SK-N-SH treated with all-trans-retinoic acid at 6 μM for 48 hours (cell line): ENCODE results near the gene PGGHG.
"Not testable (repeated sequence)": the region's sequence is repeated elsewhere in the genome, so short reads cannot be mapped to it uniquely, and the experiment has no call there.

Source experiments
- ATAC-seq: fragments of 200-7000 bp; cut with Tn5 transposase; 3 replicates; pipeline ENCODE4 v1.9.1; 2020; ENCODE audit warnings: mild to moderate bottlenecking, moderate library complexity
- ARNTL ChIP-seq: fragments of 450-650 bp; formaldehyde crosslinking; IDR thresholded peaks from 2 replicates; pipeline ENCODE4 v1.5.0; 2020; ENCODE audit warnings: low read depth, mild to moderate bottlenecking, moderate library complexity, borderline replicate concordance
- BACH2 ChIP-seq: fragments of 250-450 bp; sonication (Bioruptor Pico); IDR thresholded peaks from 2 replicates; pipeline ENCODE4 v1.9.0; 2021; ENCODE audit warnings: mild to moderate bottlenecking, borderline replicate concordance
- CREB5 ChIP-seq: fragments of 250-450 bp; sonication (Bioruptor Pico); IDR thresholded peaks from 2 replicates; pipeline ENCODE4 v1.5.1; 2020; ENCODE audit warnings: low read depth, mild to moderate bottlenecking, moderate library complexity
- CSDC2 ChIP-seq: fragments of 250-450 bp; sonication (Bioruptor Pico); IDR thresholded peaks from 2 replicates; pipeline ENCODE4 v1.5.0; 2020; ENCODE audit warnings: mild to moderate bottlenecking, moderate library complexity
- ESRRG ChIP-seq: fragments of 250-450 bp; sonication (Bioruptor Pico); IDR thresholded peaks from 2 replicates; pipeline ENCODE4 v1.6.1; 2021; ENCODE audit warnings: mild to moderate bottlenecking
- GLIS3 ChIP-seq: fragments of 250-450 bp; sonication (Bioruptor Pico); IDR thresholded peaks from 2 replicates; pipeline ENCODE4 v1.5.0; 2020; ENCODE audit warnings: mild to moderate bottlenecking, moderate library complexity
- ISL1 ChIP-seq: fragments of 250-450 bp; sonication (Bioruptor Pico); IDR thresholded peaks from 2 replicates; pipeline ENCODE4 v2.1.2; 2022; ENCODE audit warnings: mild to moderate bottlenecking, moderate library complexity
- PATZ1 ChIP-seq: fragments of 250-450 bp; sonication (Bioruptor Pico); IDR thresholded peaks from 2 replicates; pipeline ENCODE4 v1.8.0; 2020; ENCODE audit warnings: mild to moderate bottlenecking, moderate library complexity, borderline replicate concordance
- POU6F1 ChIP-seq: fragments of 250-450 bp; sonication (Bioruptor Pico); IDR thresholded peaks from 2 replicates; pipeline ENCODE4 v1.8.0; 2021; ENCODE audit warnings: low read depth, mild to moderate bottlenecking, moderate library complexity, borderline replicate concordance
- PPARA ChIP-seq: fragments of 250-450 bp; sonication (Bioruptor Pico); IDR thresholded peaks from 2 replicates; pipeline ENCODE4 v1.5.0; 2020; ENCODE audit warnings: mild to moderate bottlenecking, borderline replicate concordance
- RARB ChIP-seq: fragments of 250-450 bp; sonication (Bioruptor Pico); IDR thresholded peaks from 2 replicates; pipeline ENCODE4 v1.8.0; 2021; ENCODE audit warnings: mild to moderate bottlenecking, moderate library complexity
- SNAI2 ChIP-seq: fragments of 250-450 bp; sonication (Bioruptor Pico); IDR thresholded peaks from 2 replicates; pipeline ENCODE4 v1.5.0; 2020; ENCODE audit warnings: mild to moderate bottlenecking, moderate library complexity
- TCF4 ChIP-seq: fragments of 250-450 bp; sonication (Bioruptor Pico); IDR thresholded peaks from 2 replicates; pipeline ENCODE4 v1.8.0; 2021; ENCODE audit warnings: mild to moderate bottlenecking, moderate library complexity, borderline replicate concordance
- TOX ChIP-seq: fragments of 250-450 bp; sonication (Bioruptor Pico); IDR thresholded peaks from 2 replicates; pipeline ENCODE4 v1.8.0; 2021; ENCODE audit warnings: mild to moderate bottlenecking, moderate library complexity, borderline replicate concordance
- ZC3H10 ChIP-seq: fragments of 250-450 bp; sonication (Bioruptor Pico); IDR thresholded peaks from 2 replicates; pipeline ENCODE4 v1.5.1; 2021; ENCODE audit warnings: mild to moderate bottlenecking, moderate library complexity
- ZFP3 ChIP-seq: fragments of 250-450 bp; sonication (Bioruptor Pico); IDR thresholded peaks from 2 replicates; pipeline ENCODE4 v1.5.0; 2020; ENCODE audit warnings: mild to moderate bottlenecking, moderate library complexity
- ZFP30 ChIP-seq: fragments of 450-650 bp; formaldehyde crosslinking; IDR thresholded peaks from 2 replicates; pipeline ENCODE4 v1.5.0; 2022; ENCODE audit warnings: mild to moderate bottlenecking, moderate library complexity
- ZNF565 ChIP-seq: fragments of 450-650 bp; formaldehyde crosslinking; conservative IDR thresholded peaks from 2 replicates; pipeline ENCODE4 v1.5.0; 2020; ENCODE audit warnings: low read depth, mild to moderate bottlenecking, moderate library complexity
- ZNF70 ChIP-seq: fragments of 450-650 bp; formaldehyde crosslinking; IDR thresholded peaks from 2 replicates; pipeline ENCODE4 v1.5.0; 2020; ENCODE audit warnings: mild to moderate bottlenecking, moderate library complexity
- ZNF8 ChIP-seq: fragments of 450-650 bp; formaldehyde crosslinking; IDR thresholded peaks from 2 replicates; pipeline ENCODE4 v1.5.0; 2020; ENCODE audit warnings: mild to moderate bottlenecking, moderate library complexity

The PGGHG gene

GRCh38 chr11:309979-310572 lies 21.1 kb downstream of the PGGHG start:
- ATAC-seq = peak; percentile 4; the same call in 2 of the 3 replicates
- 0 out of 2 replicates have a peak, but pooled peaks have one; percentile 18 for TF ChIP-seq ZFP3 (CRISPR knock-in tag)

GRCh38 chr11:311013-311748 lies 22.3 kb downstream of the PGGHG start:
- ATAC-seq = peak; percentile 43

- TF ChIP-seq PPARA (no peak), ZNF8 (CRISPR knock-in tag) (no peak), TCF4 (no peak), CSDC2 (no peak)
Observed at GRCh38 chr11:312092-312816, 23.3 kb downstream of the PGGHG start.

GRCh38 chr11:313304-313786 lies 24.4 kb downstream of the PGGHG start:
- no peak for TF ChIP-seq RARB
- TF ChIP-seq GLIS3 = no peak
- no peak for TF ChIP-seq ZNF70 (CRISPR knock-in tag)
- no peak for TF ChIP-seq CREB5 (CRISPR knock-in tag)
- no peak for TF ChIP-seq ZFP30 (CRISPR knock-in tag)
- no peak for TF ChIP-seq SNAI2 (CRISPR knock-in tag)
- no peak for TF ChIP-seq TCF4
- no peak for TF ChIP-seq ZNF565
- TF ChIP-seq ESRRG (CRISPR knock-in tag) = no peak
- no peak for TF ChIP-seq POU6F1
- no peak for TF ChIP-seq PATZ1 (CRISPR knock-in tag)
- TF ChIP-seq, all 23 proteins: peak for 0
- no peak for ATAC-seq

More at GRCh38 chr11:312092-312816, 23.3 kb downstream of the PGGHG start:
- ATAC-seq = no peak

GRCh38 chr11:313787-314553 lies 25.0 kb downstream of the PGGHG start, which contains the start of gene IFITM1:
IFITM1 (plus strand) TSS chr11:314040; CDS start chr11:314171, 131 bp downstream.
- ATAC-seq = peak; percentile 13
- TF ChIP-seq ZC3H10 = no peak
- TF ChIP-seq CSDC2 = no peak
- TF ChIP-seq ARNTL (CRISPR knock-in tag) = no peak
- no peak for TF ChIP-seq TOX (CRISPR knock-in tag)
- TF ChIP-seq RARB = no peak
- no peak for TF ChIP-seq PATZ1 (CRISPR knock-in tag)
- no peak for TF ChIP-seq ISL1
- no peak for TF ChIP-seq TCF4
- TF ChIP-seq BACH2 (CRISPR knock-in tag) = no peak
- no peak for TF ChIP-seq PPARA
- no peak for TF ChIP-seq SNAI2 (CRISPR knock-in tag)

- ATAC-seq = not testable (repeated sequence)
Observed at GRCh38 chr11:314554-314875, 25.6 kb downstream of the PGGHG start.
